Measurements from ENCODE around the gene INTS11. TPM values are rescaled to one million over a fixed set of nuclear protein-coding genes. Genes with fewer than 3 reads are reported as not detected.

Gene INTS11
- total and polyA plus RNA-seq, 9 of the 15 experiments (the other 6 are each of a cell fraction or from before 2014, with no cell fraction given): 3.6 to 183 (median 110) TPM

DNA sequence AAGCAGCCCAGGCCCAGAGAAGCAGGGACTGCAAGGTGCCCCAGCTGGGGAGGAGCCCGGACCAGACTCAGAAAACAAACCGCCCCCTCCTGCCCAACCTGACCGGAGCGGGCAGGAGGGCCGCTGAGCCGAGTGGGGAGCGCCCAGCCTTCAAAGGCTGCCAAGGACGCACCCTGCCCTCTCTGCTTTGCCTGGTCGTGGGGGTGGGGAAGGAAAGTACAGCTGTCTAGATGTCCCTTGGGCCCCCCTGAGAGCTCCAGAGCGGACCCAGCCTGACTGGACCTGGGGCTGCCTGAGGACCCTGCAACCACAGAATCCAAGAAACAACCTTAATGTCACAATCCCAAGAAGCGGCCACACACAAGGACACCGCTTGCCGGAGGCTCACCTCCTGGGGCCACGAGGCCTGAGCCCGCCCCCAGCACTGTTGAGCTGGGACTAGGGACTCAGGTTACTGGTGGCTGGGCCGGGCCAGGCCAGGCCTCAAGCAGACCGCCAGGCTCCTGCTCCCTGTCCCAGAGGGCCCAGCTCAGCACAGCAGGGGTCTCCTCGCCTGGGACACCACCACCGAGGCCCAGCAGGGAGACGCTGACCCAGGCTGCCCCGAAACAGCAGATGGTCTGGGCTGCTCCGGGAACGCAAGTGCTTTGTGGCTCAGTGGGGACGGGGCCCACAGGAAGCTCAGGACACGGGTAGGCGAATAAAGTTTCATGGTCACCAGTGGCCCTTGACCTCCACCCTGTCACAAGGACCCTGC lies 23.4 kb upstream of the INTS11 start (continued):
- TF ChIP-seq ESRRA (IDR thresholded peaks at IDR 0.05; ENCODE audit: borderline replicate concordance, low read depth) (no peak; the same call in 1 of the 2 replicates), ZNF764 (CRISPR knock-in tag; IDR thresholded peaks at IDR 0.05; ENCODE audit: low read depth) (no peak), ZNF324 (CRISPR knock-in tag; IDR thresholded peaks at IDR 0.05) (no peak), ZNF23 (CRISPR knock-in tag; IDR thresholded peaks at IDR 0.05) (no peak), ZNF57 (CRISPR knock-in tag; IDR thresholded peaks at IDR 0.05) (no peak), RBM39 (optimal IDR thresholded peaks at IDR 0.05; ENCODE audit: low read depth, low read length) (peak; percentile 30), MYC (IDR thresholded peaks at IDR 0.05; ENCODE audit: low read depth, low read length) (peak; percentile 47; the same call in 1 of the 2 replicates), MYC (CRISPR knock-in tag; IDR thresholded peaks at IDR 0.05; ENCODE audit: borderline replicate concordance, low read depth) (no peak), SRSF1 (IDR thresholded peaks at IDR 0.05; ENCODE audit: low read depth, low read length) (no peak), ZKSCAN3 (CRISPR knock-in tag; IDR thresholded peaks at IDR 0.05) (no peak), ZNF121 (CRISPR knock-in tag; conservative IDR thresholded peaks at IDR 0.05) (no peak)
- TF ChIP-seq, protein P1, sequence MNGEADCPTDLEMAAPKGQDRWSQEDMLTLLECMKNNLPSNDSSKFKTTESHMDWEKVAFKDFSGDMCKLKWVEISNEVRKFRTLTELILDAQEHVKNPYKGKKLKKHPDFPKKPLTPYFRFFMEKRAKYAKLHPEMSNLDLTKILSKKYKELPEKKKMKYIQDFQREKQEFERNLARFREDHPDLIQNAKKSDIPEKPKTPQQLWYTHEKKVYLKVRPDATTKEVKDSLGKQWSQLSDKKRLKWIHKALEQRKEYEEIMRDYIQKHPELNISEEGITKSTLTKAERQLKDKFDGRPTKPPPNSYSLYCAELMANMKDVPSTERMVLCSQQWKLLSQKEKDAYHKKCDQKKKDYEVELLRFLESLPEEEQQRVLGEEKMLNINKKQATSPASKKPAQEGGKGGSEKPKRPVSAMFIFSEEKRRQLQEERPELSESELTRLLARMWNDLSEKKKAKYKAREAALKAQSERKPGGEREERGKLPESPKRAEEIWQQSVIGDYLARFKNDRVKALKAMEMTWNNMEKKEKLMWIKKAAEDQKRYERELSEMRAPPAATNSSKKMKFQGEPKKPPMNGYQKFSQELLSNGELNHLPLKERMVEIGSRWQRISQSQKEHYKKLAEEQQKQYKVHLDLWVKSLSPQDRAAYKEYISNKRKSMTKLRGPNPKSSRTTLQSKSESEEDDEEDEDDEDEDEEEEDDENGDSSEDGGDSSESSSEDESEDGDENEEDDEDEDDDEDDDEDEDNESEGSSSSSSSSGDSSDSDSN (IDR thresholded peaks at IDR 0.05; ENCODE audit: borderline replicate concordance in 1 of 2, low read depth in 2 of 2, low read length in 2 of 2): peak in 1 of 2 experiments; percentile 68; a peak in 2 of 4 replicates
- TF ChIP-seq, protein P2, sequence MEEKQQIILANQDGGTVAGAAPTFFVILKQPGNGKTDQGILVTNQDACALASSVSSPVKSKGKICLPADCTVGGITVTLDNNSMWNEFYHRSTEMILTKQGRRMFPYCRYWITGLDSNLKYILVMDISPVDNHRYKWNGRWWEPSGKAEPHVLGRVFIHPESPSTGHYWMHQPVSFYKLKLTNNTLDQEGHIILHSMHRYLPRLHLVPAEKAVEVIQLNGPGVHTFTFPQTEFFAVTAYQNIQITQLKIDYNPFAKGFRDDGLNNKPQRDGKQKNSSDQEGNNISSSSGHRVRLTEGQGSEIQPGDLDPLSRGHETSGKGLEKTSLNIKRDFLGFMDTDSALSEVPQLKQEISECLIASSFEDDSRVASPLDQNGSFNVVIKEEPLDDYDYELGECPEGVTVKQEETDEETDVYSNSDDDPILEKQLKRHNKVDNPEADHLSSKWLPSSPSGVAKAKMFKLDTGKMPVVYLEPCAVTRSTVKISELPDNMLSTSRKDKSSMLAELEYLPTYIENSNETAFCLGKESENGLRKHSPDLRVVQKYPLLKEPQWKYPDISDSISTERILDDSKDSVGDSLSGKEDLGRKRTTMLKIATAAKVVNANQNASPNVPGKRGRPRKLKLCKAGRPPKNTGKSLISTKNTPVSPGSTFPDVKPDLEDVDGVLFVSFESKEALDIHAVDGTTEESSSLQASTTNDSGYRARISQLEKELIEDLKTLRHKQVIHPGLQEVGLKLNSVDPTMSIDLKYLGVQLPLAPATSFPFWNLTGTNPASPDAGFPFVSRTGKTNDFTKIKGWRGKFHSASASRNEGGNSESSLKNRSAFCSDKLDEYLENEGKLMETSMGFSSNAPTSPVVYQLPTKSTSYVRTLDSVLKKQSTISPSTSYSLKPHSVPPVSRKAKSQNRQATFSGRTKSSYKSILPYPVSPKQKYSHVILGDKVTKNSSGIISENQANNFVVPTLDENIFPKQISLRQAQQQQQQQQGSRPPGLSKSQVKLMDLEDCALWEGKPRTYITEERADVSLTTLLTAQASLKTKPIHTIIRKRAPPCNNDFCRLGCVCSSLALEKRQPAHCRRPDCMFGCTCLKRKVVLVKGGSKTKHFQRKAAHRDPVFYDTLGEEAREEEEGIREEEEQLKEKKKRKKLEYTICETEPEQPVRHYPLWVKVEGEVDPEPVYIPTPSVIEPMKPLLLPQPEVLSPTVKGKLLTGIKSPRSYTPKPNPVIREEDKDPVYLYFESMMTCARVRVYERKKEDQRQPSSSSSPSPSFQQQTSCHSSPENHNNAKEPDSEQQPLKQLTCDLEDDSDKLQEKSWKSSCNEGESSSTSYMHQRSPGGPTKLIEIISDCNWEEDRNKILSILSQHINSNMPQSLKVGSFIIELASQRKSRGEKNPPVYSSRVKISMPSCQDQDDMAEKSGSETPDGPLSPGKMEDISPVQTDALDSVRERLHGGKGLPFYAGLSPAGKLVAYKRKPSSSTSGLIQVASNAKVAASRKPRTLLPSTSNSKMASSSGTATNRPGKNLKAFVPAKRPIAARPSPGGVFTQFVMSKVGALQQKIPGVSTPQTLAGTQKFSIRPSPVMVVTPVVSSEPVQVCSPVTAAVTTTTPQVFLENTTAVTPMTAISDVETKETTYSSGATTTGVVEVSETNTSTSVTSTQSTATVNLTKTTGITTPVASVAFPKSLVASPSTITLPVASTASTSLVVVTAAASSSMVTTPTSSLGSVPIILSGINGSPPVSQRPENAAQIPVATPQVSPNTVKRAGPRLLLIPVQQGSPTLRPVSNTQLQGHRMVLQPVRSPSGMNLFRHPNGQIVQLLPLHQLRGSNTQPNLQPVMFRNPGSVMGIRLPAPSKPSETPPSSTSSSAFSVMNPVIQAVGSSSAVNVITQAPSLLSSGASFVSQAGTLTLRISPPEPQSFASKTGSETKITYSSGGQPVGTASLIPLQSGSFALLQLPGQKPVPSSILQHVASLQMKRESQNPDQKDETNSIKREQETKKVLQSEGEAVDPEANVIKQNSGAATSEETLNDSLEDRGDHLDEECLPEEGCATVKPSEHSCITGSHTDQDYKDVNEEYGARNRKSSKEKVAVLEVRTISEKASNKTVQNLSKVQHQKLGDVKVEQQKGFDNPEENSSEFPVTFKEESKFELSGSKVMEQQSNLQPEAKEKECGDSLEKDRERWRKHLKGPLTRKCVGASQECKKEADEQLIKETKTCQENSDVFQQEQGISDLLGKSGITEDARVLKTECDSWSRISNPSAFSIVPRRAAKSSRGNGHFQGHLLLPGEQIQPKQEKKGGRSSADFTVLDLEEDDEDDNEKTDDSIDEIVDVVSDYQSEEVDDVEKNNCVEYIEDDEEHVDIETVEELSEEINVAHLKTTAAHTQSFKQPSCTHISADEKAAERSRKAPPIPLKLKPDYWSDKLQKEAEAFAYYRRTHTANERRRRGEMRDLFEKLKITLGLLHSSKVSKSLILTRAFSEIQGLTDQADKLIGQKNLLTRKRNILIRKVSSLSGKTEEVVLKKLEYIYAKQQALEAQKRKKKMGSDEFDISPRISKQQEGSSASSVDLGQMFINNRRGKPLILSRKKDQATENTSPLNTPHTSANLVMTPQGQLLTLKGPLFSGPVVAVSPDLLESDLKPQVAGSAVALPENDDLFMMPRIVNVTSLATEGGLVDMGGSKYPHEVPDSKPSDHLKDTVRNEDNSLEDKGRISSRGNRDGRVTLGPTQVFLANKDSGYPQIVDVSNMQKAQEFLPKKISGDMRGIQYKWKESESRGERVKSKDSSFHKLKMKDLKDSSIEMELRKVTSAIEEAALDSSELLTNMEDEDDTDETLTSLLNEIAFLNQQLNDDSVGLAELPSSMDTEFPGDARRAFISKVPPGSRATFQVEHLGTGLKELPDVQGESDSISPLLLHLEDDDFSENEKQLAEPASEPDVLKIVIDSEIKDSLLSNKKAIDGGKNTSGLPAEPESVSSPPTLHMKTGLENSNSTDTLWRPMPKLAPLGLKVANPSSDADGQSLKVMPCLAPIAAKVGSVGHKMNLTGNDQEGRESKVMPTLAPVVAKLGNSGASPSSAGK (IDR thresholded peaks at IDR 0.05): peak; percentile 74

Data from K562 (cell line).